ENCODE measurements around the gene PAEP.

DNA sequence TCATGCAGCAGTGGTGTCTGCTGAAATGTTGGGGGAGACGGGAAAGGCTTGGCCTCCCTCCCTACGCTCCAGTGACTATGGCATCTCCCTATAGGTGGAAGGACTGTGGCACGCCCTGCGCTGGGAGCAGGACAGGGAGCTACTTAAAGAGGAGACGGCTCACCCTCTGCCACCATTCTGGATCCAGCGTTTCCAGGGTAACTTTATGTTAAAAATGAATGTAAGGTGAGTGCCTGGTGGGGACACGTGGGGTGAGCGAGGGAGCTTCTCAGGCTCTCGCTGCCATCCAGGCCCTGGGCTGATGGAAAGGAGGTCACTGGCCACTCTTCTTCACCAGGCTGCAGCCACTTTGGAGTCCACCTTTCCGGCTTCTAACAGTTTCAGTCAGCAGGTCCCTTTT, 15.7 kb downstream of the PAEP start:
- TF ChIP-seq, protein P1, sequence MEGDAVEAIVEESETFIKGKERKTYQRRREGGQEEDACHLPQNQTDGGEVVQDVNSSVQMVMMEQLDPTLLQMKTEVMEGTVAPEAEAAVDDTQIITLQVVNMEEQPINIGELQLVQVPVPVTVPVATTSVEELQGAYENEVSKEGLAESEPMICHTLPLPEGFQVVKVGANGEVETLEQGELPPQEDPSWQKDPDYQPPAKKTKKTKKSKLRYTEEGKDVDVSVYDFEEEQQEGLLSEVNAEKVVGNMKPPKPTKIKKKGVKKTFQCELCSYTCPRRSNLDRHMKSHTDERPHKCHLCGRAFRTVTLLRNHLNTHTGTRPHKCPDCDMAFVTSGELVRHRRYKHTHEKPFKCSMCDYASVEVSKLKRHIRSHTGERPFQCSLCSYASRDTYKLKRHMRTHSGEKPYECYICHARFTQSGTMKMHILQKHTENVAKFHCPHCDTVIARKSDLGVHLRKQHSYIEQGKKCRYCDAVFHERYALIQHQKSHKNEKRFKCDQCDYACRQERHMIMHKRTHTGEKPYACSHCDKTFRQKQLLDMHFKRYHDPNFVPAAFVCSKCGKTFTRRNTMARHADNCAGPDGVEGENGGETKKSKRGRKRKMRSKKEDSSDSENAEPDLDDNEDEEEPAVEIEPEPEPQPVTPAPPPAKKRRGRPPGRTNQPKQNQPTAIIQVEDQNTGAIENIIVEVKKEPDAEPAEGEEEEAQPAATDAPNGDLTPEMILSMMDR (IDR thresholded peaks at IDR 0.05), result no peak
- TF ChIP-seq POLR2A (IDR thresholded peaks at IDR 0.05), result no peak

All from breast epithelium (tissue), 3 donors.